Thyroid gland (tissue), 4 donors: ENCODE data around the gene DEF6.
"Not testable (repeated sequence)": the region's sequence is repeated elsewhere in the genome, so short reads cannot be mapped to it uniquely, and the experiment has no call there.

Source experiments
- CTCF ChIP-seq, 6 experiments: fragments of 200-600 bp in 3 of 6; fragments of 450-650 bp in 3 of 6; sonication (generic) in 3 of 6; IDR thresholded peaks; one replicate each; pipeline ENCODE4 v1.5.1; 2016 to 2019; ENCODE audit warnings: antibody characterized with exemption in 6 of 6, mild to moderate bottlenecking in 2 of 6, inconsistent platforms in 1 of 6, moderate library complexity in 1 of 6
- POLR2A ChIP-seq, 2 donors: fragments of 450-650 bp; IDR thresholded peaks; one replicate each; pipeline ENCODE4 v1.6.1; 2017; ENCODE audit warnings: antibody characterized with exemption in 2 of 2, mild to moderate bottlenecking in 2 of 2, moderate library complexity in 1 of 2

DNA sequence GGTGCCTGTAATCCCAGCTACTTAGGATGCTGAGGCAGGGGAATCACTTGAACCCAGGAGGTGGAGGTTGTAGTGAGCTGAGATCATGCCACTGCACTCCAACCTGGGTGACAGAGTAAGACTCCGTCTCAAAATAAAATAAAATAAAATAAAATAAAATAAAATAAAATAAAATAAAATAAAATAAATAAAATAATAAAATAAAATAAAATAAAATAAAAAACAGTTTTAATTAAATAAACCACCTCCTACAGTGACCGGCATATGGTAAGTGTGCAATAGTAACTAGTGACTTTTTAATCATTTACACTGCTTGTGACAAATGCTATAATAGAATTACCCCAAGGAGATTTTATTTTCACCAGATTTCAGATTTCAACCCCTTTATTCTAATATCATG is 10.9 kb downstream of the DEF6 start:
- TF ChIP-seq POLR2A, CTCF (IDR thresholded peaks at IDR 0.05): not testable (repeated sequence)
